Left cardiac atrium (tissue), 4 donors: Measurements from ENCODE around the gene SYNE1. TPM values are rescaled to one million over a fixed set of nuclear protein-coding genes. Genes with fewer than 3 reads are reported as not detected.
A peak's percentile ranks its signal among the peaks of the same experiment; 100 is the strongest.

Experiments used
- ATAC-seq, 2 donors: fragments of 200-7000 bp; cut with Tn5 transposase; one replicate each; pipeline ENCODE4 v1.9.1; 2020; ENCODE audit warnings: mild to moderate bottlenecking in 2 of 2, moderate library complexity in 2 of 2
- DNase-seq: peaks from one replicate; pipeline ENCODE4 v3.0.0-alpha.2; 2020
- intact Hi-C, 2 donors: fragments of 100-400 bp; cut with DNase I; formaldehyde crosslinking; loops; one replicate each; pipeline versions ENCODE4 v1.14.1 to v1.15.1; 2022 to 2023
- total RNA-seq, 2 donors: library from RNA; stranded (reverse); fragmentation: NEBNext Ultra II Directional; extraction: Animal tissue kit (Norgen Biotek cat#: 25700); gene quantifications; one replicate each; pipeline ENCODE4 v1.2.1, GENCODE V29; 2021
- donor health status: DM: no; HTN: yes; CAD: no.
- donor health status: DM: no; HTN: yes; CAD: no; lungs with severe emphysema.
- donor health status: DM: yes; HTN: yes; CAD: no.
- donor health status: Dilated cardiomyopathy.

The SYNE1 gene
- total RNA-seq, 2 donors from 2014 or later = 93.4 to 112 TPM

DNA sequence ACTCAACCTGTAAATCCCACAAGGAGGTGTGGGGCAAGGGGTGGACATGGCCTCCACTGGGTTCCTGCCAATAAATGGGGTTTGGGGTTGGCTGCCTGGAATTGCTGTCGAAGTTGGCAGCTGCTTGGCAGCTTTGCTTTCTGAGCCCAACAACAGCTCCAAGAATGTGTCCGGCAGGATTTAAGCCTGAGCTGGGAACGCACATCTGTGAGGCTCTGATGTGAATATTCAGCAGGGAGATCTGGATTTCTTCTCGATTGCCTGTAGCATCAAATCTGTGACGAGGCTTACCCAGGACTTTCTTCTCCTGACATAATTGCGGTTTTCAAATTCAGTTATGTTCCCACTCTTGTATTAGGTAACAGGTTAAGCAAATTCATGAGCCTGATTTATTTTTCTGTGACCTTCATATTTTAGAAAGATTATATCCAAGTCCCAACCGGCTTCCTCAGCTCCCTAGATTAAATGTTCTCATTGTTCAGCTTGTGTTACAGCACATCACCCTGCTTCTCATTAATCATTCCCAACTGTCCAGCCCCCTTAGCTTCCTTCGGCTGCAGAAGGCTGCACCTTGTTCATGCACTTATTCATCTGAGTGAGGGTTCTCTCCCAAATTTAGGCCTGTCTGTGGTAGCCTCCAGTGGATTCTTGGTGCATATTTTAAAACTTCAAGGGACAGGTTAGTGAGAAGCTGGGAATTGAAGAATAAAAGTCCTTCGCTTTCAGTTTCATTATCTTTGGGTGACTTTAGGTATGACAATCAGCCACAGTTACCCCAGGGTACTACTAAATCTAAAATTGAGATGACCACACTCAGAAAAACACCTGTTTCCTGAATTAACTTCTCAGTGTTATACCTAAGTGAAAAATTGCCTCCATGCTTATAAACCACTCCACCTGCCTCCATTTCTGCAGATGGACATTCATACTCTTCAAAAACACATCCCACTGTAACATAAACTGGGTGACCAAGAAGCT is 519.7 kb downstream of the SYNE1 start:
- ATAC-seq (no peak), DNase-seq (no peak)
- intact Hi-C loops = no loop called here

DNA sequence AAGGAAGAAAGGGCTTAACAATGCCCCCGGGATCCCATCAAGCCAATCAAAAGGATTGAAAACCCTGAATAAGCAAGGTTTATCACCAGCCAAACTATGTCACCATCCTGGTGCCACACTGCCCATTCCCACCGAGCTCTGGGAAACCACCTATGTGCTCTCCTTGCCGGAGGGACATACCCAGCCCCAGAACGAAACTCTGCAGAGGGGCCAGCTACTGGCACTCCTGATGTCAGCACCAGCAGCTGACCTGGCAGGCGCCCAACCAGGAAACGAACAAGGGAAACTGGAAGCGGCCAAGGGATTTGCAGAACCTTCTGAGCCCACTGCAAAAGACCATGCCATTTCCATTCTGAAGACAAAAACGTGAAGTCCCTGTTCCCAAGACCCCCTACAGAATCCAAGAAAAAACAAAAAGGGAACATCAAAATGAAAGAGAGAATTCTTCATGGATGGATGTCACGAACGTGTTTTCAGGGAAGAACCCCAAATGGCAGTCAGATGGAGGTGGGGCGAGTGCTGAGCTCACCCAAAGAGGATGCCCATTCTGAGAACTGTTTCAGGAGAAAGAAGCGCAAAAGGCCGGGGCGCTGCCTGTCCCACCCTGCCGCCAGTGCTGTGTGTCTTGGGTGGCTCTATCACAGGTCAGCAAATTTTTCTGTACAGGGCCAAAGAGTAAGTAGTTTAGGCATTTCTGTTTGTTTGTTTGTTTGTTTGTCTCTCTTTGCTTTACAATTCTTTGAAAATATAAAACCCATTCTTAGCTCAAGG is 524.5 kb downstream of the SYNE1 start:
- peak; percentile 83 for DNase-seq

DNA sequence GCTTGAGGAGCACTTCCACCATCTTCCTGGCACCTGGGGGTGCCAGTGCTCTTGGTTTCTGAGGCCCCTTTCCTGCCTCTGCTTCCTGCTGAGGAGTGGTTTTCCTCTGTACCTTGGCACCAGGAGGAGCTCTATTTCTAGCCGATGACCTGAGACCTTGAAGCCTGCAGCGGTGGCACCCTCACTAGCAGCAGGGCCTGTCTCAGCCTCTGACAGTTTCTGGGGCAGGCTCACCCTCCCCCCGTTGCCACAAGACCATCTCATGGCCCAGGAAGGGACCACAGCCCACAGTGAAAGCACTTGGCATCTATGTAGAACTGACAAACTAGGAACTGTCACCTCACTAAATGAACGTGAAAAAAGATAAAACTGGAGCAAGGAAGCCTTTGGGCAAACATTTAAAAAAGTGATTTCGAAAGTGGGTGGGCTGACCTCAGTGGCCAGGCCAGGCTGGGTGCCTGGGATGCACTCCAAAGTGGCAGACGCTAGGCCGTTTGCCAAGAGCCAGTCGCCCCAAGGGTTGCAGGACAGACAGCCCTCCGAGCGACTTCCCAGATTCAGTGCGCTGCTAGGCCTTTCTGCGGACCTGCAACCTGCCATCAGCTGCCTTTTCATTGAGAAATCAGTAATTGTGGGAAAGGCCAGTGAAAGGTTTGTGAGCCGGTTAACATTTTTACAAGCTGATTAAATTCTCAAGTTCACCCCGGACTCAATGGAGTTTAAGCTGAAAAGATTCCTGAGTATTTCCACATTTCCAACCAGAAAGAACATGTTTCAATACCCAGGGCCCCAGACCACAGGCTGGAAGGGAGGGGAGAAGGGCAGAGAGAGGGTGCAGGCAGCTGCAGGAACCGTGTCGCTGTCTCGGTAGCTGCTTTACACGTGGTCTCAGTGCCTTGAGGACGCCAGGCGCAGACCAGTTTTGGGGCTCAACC is 526.0 kb downstream of the SYNE1 start:
- ATAC-seq (peak; percentile 82 to 89), DNase-seq (peak; percentile 53)
- intact Hi-C loops = no loop called here

More for the DNA sequence above, 524.5 kb downstream of the SYNE1 start:
- intact Hi-C loops = no loop called here
- ATAC-seq = peak; percentile 35 to 51

DNA sequence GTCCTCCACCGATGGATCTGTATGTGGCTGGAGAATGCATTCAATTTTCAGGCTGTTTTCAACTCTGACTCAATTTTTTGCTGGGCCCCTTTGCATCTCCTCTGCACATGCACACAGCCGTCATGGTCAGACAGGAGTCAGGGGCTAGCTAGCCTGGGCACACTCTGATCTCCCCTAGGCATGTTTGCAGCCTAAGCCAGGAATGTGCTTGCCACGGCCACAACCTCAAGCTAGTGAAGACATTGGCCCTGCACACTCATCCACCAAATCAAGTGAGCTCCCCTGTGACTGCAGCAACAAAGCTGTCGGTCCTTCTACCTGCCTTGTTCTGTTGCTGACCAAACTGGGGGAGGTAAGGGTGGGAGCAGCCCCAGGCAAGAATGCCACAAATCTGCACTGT is 529.2 kb downstream of the SYNE1 start:
- intact Hi-C loops = no loop called here
- no peak for ATAC-seq

DNA sequence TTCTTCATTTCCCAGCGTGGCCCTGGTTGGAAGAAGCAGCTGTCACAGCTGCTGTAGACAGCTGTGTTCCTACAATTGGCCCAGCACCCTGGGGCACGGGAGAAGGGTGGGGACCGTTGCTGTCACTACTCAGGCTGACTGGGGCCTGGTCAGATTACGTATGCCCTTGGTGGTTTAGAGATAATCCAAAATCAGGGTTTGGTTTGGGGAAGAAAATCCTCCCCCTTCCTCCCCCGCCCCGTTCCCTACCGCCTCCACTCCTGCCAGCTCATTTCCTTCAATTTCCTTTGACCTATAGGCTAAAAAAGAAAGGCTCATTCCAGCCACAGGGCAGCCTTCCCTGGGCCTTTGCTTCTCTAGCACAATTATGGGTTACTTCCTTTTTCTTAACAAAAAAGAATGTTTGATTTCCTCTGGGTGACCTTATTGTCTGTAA is 537.0 kb downstream of the SYNE1 start:
- intact Hi-C loops = no loop called here
- ATAC-seq = peak; percentile 73 to 81
- DNase-seq = peak; percentile 62

More for the DNA sequence above, 529.2 kb downstream of the SYNE1 start:
- no peak for DNase-seq

DNA sequence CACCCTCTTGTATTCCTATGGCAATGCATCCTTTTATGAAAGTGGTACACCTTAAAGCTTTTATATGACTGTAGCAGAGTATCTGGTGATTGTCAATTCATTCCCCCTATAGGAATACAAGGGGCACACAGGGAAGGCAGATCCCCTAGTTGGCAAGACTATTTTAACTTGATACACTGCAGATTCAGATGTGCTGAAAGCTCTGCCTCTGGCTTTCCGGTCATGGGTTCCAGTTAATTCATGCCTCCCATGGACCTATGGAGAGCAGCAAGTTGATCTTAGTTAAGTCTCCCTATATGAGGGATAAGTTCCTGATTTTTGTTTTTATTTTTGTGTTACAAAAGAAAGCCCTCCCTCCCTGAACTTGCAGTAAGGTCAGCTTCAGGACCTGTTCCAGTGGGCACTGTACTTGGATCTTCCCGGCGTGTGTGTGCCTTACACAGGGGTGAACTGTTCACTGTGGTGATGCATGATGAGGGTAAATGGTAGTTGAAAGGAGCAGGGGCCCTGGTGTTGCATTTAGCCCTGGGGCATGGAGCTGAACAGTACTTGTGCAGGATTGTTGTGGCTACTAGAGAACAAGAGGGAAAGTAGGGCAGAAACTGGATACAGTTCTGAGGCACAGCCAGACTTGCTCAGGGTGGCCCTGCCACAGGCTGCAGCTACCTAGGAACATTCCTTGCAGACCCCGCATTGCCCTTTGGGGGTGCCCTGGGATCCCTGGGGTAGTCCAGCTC is 537.5 kb downstream of the SYNE1 start:
- peak in 1 of 2 donors; percentile 16 for ATAC-seq
- intact Hi-C loops = no loop called here
- no peak for DNase-seq

DNA sequence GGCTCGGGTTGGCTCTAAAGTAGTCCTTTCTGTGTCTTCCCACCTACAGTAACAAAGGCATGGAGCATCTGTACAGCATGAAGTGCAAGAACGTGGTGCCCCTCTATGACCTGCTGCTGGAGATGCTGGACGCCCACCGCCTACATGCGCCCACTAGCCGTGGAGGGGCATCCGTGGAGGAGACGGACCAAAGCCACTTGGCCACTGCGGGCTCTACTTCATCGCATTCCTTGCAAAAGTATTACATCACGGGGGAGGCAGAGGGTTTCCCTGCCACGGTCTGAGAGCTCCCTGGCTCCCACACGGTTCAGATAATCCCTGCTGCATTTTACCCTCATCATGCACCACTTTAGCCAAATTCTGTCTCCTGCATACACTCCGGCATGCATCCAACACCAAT is 538.5 kb downstream of the SYNE1 start:
- intact Hi-C loops = no loop called here
- DNase-seq (no peak), ATAC-seq (no peak)

DNA sequence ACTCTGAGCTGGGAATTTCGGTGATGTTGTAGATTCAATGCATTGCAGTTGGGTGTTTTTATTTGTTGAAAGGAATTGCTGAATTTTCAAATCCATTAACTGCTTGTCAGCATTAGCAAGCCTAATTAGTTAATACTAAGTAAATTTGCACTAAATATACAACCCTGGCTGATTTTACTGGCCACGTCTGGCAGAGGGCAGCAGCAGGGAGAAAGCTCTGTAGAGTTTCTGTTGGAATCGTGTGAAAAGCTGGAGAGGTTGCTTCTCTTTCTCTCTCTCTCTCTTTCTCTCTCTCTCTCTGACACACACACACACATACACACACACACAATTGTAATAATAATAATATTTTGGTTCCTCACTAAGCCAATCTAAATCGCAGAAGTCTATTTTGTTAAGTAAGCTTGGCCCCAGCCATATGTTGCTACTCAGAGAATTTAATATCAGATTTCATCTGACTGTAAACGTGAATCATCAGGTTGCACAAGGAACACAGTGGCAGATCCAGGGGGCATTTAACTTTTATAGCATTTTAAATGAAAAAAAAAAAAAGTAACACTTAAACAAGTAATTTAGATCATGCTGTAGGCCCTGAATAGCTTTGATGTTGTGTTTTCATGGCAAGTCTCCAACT is 540.2 kb downstream of the SYNE1 start:
- intact Hi-C loops = no loop called here
- no peak for ATAC-seq
- DNase-seq = no peak

DNA sequence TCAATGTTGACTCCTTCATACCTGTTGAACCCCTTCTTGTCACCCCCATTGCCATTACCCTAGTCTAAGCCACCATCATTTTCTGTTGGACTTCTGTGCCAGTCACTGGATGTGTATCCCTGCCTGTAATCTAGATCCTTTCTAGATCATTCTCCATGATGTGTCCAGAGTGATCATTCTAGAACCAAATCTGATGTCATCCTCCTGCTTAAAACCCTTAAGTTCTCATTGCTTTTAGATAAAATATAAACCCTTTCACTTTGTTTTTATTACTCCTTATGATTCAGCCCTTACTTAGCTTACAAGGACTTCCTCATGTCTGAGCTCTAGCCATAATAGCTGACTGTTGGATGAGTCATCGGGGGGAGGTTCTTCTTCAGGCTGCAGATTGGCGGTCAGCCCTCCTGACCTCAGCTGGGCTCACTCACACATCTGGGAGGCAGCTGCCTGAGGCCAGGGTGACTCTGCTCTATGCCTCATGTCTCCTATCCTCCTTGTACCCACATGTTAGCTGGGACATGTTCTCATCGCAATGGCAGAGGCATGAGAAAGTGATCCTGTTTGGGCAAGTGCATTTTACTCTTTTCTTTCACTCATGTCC is 542.1 kb downstream of the SYNE1 start:
- peak; percentile 84 for DNase-seq
- ATAC-seq = peak; percentile 68 to 94
- intact Hi-C loops = no loop called here

DNA sequence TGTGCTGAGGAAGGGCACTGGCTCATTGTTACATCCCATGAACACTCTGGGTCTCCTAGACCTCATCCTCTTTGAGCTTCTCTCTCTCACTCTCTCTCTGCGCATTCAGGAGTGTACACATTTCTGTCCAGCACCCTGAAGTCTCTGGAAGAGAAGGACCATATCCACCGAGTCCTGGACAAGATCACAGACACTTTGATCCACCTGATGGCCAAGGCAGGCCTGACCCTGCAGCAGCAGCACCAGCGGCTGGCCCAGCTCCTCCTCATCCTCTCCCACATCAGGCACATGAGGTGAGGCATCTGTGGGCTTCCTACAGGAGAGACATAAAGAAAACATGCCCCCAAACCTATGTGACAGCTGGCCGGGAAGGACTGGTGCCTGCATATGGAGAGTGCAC is 542.9 kb downstream of the SYNE1 start:
- no peak for ATAC-seq
- intact Hi-C loops = no loop called here

DNA sequence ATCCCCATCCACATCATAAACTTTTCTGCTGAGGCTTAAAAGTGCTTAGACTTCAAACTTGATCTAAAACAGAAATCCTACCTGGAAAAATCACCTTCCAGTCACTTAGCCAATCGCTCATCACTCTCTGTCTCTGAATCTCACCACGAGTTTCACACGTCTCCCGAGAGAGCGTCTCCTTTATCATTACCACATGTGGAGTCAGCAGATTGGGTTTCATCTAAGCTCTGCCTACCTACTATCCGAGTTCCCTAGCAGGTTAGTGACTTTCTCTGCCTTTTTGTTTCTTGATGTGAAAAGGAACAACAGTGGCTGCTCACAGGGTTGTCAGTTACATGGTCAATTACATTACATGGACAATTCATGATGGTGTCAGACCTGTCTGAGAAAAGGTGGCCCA is 543.5 kb downstream of the SYNE1 start:
- DNase-seq = no peak
- no peak for ATAC-seq
- intact Hi-C loops = no loop called here

More for the DNA sequence above, 542.9 kb downstream of the SYNE1 start:
- no peak for DNase-seq

DNA sequence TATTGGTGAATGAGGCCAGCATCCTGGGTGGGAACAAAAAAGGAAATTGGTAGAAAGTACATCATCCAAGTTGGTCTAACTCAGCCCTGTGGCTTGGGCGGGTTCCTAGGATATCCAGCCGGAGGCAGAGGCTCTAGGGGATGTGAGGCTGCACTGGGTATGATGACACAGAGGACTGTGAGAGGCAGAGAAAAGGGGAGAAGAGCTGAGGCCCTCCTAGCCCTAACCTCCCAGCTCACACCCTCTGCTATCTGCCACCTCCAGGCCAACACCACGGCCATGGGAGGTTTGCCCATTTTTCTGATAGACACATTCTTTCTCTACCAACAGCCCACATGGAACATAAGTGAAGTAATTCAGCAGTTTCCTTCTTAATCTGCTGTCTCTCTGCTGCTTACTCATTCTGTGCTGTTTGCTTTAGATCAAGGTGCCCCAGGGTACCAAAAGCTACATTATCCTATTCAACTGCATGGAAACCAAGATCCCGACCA is 545.3 kb downstream of the SYNE1 start:
- ATAC-seq (peak; percentile 58 to 69), DNase-seq (no peak)
- intact Hi-C loops = no loop called here

DNA sequence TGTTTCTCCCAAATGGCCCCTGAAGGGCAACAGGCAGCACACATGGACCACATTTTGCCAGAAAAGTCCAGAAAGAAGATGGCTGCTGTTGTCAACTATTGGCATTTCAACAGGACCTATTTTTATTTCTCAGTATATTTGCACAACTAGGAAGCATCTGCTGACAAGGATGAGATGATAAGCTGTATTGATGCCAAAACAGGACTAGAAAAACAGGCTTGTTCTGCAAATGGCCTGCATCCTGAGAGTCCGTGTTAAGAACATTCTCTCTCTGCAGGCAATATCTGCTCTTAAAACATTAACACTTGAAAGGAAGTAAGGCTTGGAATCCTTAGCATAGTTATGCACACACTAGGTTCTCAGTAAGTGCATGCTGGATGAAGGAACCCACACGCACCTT is 546.0 kb downstream of the SYNE1 start:
- intact Hi-C loops = no loop called here
- no peak for DNase-seq
- ATAC-seq = peak in 1 of 2 donors; percentile 24

DNA sequence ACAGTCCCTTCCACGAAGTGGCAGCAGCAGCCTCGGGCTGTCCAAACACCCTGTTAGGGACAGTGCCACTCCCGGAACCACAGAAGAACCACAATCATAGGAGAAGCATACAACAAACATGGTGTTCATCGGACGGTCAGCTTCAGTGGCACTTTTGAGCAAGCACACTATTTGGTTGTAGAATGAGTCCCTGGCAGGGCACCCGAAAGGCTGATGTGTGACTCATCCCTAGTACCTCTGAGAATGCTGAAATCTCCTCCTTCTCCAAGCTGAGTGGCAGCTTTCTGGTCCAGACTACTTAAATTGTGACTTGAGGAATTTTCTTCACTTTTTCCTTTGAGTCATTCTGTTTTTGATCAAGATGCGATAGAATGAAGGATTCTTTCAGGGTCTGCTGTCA is 547.2 kb downstream of the SYNE1 start:
- peak in 1 of 2 donors; percentile 58 for ATAC-seq
- peak; percentile 37 for DNase-seq
- intact Hi-C loops = no loop called here

DNA sequence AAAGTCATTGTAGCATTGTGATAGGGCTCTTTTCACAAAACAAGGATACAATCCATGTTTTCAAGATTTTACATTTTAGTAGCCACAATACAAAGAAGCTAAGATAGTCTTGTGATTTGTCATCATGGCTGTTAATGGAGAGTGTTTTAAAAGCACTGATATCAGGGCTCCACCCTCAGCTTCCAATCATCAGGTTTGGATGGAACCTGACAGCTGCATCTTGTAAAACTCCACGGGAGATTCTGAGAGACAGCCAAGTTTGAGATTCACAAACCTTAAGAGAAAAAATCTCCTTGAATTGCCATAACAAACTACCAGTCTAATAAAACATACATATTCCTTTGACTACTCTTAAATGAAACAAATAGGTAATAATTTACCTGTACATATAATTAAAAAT is 549.5 kb downstream of the SYNE1 start:
- ATAC-seq (no peak), DNase-seq (no peak)
- intact Hi-C loops = no loop called here

DNA sequence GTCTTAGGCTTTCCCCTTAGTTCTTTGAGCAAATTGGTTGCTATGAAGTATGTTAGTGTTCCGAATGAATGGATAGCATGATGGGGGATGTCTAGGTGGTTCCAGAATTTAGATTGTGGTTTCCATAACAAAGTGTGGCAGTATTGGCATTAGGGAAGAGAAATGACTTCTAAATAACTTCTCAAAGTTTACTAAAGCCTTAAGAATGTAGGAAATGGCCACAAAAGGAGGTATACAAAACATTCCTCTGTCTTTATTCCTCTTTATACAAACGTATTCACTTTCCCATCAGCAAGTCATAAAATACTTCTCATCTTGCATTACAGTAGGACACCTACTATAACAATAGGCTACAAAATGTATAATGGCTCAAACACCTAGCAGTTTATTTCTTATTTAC is 550.1 kb downstream of the SYNE1 start:
- ATAC-seq = no peak
- intact Hi-C loops = no loop called here
- DNase-seq = no peak

DNA sequence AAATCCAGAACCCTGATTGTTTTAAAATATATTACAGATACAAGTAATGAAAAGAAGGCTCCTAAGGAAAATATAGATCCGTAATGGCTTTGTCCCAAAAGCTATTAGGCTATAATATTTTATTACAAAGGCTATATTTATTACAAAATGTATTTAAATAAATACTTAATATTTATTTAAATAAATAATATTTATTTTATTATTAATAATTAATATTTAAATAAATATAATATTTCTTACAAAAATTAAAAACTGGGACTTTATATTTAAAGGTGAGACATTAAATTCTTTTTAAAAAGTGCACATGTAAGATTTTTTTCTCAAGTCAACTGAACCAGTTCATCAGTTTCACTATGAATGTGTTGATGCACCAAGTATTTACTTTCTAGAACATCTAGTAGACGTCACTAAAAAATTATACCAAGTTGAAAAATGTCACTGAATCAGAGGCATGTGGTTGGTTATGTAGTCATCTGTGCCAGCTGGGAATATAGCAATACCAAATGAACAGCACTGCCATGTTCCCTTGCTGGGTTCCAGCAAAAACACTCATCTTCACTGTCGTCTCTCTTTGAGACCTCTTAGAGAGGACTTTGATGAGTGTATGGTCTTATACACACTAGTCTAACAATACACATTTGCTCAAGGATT is 550.8 kb downstream of the SYNE1 start:
- intact Hi-C loops = no loop called here
- ATAC-seq = no peak
- no peak for DNase-seq
